GM19035 (cell line): ENCODE results near the gene PXDN.

ENCODE experiments used
- ATAC-seq: cut with Tn5 transposase; IDR thresholded peaks from one replicate; pipeline ENCODE4 v1.9.1; 2021; ENCODE audit not compliant: unreplicated experiment

The PXDN gene

DNA sequence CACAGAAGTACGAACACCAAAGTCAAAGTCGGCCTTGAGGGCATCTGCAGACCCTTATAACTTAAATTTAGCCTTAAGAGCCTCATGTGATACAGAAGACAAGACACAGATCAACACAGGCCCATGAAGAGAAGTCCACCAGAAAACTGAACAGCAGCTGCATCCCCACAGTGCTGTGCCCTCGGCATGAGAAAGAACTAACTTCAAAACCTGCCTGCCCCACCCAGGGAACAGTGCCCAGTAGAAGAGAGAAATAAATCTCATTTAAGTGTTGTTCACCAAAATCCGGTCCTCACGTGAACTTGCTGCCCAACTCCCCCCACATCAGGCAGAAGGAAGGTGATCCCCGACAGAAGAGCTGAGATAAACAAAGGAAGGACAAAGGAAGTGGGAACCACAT is 73.7 kb downstream of the PXDN start:
- ATAC-seq, result no peak

DNA sequence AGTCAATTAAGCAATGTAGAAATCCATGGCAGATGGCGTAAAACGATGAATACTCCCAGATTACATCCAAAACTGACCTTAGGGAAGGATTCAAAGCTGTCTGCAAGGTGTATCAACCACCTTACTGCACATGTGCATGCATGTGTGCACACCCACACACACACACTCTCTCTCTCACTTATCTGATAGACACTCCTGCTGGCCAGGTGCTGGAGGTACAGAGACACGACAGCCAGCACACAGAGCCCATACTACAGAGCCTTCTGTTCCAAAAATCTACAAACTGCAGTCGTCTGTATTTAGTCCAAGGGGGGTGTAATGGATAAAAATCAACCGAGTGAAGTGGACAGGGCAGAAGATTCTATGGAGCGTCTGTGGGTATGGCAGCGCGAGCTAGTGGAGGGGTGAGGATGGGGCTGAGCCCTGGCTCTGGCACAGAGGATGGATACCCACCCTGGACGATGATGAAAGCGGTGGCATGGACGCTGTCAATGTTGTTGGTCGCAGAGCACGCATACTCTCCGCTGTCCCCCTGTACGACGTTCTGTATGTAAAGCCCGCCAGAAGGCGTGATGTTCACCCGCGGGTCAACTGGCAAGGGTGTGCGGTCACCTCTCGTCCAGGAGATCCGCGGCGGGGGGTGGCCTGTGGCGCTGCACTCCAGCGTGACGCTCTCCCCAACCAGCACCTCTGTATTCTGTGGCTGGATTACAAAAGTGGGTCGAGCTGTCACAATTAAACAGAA is 78.4 kb downstream of the PXDN start:
- ATAC-seq, result no peak

DNA sequence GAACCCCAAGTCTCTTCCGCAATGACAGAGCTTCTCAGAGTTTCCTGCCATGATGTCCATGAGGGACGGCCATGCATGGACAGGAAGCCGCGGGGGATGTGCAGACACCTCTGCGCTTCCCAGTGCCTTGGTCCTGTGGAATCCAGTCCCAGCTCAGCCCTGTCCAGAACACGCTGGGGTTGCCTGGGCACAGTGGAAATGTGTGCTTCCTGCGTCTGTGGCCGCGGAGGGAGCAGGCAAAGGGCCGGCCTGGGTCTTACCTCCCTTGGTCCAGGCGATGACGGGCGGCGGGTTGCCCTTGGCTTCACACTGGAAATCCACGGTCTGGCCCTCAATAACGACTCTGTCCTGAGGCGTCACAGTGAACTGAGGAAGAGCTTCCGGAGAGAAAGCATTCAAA is 79.6 kb downstream of the PXDN start:
- no peak for ATAC-seq

DNA sequence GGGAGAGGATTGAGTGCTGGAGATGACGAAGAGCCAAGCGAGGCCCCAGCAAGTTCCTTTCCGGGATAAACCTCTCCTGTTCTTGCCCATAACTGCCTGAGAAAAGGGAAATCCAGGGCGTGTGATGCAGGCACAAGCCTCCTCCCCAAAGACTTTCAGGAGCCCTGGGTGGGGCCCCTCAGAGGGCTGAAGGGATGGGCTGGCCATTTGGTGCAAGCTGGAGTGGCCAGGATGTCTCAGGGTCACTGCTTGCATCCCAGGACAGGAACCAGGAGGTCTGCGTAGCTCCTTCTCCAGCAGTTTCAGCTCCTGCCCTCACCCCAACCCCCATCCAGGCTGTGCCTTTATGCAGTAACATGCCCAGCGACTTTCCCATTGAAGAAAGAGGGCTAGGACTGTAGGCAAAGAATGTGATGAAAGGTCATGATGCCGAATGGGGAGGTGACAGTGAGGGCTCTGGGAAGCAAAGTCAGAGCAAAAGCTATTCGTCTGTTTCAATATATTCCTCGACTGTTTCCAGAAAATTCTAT is 80.2 kb downstream of the PXDN start:
- no peak for ATAC-seq

DNA sequence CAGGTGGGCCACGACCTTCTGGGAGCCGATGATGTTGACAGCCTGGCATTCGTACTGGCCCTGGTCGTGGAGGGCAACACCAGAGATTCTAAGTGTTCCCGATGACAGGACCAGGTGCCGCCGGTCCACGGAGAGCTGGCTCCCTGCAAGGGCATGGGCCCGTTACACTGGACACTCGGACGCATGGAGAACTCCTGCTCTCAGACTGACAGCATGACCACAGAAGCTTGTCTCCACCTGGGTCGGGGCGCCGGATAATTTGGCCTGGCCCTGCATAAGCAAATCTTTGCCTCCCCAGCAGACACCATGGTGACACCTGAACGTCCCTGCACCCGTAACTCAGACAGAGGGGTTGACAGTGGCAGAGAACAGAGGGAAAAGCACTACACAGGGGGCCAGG is 80.7 kb downstream of the PXDN start:
- no peak for ATAC-seq

DNA sequence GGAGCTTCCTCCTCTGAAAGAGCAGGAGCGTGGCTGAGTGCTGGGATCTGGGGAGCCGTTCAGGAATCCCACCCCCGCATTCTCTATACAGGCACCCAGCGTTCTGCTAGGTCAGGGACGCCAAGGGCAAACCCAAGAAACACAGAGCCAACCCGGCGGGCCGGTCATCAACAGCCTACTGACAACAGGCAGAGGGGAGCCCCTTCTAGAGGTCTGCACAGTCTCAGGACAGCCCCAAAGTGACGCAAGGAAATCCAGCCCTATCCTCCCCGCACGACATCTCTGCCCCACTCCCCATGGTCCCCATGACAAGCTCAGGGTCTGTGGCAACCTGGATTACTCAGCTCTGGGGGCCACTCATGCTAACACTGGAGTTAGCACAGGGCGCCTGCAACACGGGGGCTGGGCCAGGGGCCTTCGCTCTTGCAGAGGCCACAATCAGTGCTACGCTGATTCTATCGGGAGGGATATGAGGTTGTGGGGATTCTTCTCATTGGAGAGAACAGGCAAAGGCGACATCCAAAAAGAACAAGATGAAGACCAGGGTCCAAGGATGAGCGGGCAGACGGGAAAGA is 81.6 kb downstream of the PXDN start:
- no peak for ATAC-seq

DNA sequence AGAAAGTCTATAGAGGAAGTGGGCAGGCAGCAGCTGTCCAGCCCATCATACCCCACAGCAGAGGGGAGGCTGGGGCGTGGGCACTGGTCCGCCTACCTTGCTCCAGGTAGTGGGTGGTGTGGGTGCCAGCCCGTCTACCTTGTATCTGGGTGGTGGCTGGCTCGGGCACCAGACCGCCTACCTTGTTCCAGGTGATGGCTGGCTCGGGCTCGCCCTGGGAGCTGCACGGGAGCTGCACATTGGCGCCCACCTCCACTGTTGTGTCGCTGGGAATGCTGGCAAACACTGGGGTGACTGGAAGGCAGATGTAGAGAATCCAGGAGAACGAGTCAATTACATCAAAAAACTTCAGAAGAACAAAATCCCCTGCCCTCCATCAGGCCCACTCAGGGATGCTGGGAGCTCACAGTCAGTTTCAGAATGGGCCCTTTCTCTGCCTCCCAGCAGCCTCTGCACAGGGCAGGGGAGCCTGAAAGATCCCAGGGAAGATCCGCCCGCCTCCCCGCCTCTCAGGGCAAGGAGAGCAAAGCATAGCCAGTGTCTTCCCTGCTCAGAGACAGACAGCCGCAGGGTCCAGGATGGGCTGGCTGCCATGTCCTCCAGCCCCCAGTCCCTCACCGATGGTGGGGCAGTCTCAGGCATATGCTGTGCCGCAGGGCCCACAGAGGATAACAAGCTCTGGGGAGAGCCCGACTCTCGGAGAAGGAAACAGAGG is 82.3 kb downstream of the PXDN start:
- ATAC-seq, result no peak

DNA sequence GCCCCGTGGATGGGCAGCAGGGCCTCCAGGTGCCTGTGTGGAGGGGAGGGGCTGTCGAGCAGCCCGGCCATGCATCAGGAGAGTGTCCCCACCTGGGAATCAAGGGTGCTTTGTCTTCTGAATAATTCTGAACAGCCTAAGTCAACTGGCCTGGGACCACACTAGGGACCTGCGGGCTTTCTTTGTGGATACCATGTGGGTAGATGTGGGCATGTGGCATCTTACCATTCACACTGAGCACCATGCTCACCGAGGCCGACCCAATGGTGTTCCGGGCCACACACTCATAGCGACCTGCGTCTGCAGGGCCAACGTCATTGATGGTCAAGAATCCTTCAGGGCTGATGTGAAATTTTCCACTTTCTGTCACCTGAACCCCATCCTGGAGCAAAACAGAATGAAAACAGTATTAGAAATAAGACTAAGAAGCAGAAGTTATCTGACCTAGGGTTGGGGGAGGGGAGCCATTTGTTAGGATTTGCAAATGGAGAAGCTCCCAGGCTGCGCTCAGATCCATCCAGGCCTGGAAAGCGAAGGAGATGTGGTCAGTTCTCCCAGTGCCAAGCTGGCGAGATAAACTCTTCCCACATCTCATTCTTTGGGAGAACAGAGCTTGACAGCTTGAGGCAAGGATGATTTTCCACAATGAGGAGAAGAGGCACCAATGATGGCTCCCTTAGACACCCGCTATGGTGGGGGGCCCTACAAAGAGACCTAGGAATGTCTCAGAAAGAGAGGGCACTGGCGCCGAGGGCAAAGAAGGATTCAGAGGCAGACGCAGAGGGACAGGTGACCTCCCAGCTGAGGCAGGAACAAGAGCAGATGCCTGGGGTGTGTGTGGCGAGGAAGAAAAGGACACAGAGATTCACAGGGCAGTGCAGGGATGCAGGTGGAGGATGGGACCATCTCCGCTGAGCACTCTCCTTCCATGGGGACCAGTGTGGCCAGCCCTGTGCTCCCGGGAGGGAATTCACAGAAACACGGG is 83.4 kb downstream of the PXDN start:
- ATAC-seq, result no peak

DNA sequence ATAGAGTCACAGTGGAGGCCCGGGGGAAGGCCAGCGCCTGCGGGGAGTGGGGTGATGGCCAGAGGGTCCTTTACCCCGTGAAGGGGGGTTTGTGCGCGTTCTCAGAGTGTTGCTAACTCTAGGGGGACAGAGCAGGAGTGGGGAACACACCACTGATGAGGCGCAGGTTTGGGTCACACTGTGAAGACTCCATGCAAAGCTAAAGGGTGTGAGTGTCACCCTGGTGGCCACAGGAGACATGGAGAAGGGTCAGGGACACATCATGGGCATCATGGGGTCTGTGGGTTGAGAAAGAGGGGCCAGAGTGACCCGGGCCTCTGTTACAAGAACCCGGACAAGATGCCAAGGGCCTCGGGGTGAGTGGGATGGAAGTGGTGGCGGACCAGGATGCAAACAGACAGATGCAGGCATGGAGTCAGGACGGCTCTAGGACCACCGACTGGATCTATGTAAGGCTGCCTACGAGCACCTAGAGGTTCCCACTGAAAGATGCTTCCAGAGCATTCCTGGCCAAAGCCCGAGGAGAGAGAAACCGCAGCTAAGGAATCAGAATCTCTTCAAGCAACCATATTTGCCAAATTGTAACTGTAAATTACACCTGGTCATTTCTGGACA is 84.3 kb downstream of the PXDN start:
- no peak for ATAC-seq

DNA sequence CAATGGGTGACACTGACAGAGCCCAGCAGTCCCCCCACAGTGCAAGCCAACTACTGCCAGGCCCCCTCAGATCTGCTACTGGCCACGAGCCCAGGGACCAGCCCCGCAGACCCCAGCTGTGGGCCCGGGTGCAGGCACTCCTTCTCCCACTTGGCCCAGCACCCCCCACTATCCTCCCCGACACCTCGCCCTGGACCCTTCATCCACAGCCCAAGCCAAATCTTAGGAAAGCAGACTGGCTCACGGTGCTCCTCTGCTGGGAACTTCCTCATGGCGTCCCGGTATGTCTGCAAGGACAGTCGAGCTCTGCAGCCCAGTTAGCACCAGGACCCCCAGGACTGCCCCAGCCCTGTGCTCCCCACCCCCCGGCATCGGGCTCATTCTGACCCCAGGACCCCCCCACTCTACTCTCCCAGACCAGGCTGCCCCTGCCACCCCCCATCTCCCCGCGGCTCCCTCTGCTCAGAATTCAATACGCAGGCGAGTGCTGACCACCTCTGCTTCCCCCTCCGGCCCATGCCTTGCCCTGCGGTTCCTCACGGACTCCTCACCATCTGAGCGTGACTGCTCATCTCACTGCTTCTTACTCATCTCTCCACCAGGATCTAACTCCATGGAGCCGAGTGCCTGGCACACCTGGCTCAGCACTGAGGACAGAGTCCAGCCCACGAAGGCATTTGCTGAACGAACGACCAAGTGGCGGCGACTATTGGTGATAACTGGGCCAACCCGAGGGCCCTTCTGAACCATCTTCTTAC is 85.7 kb downstream of the PXDN start:
- ATAC-seq, result no peak

DNA sequence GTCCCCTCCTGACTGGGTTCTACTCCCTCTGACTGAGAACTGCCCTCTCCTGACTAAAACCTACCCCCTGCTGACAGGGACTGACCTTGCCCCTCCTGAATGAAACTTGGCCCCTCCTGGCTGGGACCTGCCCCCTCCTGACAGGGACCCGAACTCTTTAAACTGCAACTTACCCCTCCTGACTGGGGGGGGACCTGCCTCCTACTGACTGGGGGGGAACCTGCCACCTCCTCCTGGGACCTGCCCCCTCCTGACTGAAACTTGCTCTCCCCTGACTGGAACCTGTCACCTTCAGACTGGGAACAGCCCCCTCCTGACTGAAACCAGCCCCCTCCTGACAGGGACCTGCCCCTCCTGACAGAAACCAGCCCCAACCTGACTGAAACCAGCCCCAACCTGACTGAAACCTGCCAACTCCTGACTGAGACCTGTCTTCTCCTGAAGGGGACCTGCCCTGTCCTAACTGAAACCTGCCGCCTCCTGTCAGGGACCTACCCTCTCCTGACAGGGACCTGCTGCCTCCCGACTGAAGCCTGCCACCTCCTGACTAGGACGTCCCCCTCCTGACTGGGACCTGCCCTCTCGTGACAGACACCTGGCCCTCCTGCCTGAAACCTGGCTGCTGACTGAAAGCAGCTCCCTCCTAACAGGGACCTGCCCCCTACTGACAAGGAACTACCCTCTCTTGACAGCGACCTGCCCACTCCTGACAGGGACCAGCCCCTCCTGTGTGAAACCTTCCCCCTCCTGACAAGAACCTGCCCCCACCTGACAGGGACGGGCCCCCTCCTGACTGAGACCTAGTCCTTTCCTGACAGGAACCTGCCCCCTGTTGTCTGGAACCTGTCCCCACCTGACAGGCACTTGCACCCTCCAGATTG is 87.1 kb downstream of the PXDN start:
- ATAC-seq, result no peak

DNA sequence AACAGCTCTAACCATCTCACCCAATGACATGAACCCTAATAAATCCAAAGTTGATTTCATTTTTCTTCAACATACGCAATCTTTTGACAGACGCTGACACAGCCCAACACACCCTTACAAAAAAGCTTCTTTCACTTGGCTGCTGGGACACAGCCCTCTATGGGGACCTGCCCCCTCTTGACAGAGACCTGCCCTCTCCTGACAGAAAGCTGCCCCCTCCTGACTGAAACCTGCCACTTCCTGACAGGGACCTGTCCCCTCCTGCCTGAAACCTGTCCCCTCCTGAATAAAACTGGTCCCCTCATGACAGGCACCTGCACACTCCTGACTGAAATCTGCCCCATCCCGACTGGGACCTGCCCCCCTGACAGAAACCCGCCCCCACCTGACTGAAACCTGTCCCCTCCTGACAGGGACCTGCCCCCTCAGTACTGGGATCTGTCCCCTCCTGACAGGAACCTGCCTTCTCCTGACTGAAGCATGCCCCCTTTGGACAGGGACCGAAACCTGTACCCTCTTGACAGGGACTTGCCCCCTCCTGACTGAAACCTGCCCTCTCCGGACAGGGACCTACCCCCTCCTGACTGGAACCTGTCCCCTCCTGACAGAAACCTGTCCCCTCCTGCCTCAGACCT is 87.9 kb downstream of the PXDN start:
- no peak for ATAC-seq

DNA sequence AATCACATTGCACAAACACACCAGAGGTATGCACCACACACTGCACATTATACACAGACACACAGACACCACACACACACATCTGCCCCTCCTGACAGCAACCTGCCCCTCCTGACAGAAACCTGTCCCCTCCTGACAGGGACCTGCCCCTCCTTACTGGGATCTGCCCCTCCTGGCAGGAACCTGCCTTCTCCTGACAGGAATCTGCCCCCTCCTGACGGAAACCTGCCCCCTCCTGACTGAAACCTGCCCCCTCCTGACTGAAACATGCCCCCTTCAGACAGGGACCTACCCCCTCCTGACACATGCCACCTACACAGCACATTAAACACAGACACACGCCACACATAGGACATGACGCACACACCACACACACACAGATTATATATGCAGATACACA is 88.9 kb downstream of the PXDN start:
- no peak for ATAC-seq

DNA sequence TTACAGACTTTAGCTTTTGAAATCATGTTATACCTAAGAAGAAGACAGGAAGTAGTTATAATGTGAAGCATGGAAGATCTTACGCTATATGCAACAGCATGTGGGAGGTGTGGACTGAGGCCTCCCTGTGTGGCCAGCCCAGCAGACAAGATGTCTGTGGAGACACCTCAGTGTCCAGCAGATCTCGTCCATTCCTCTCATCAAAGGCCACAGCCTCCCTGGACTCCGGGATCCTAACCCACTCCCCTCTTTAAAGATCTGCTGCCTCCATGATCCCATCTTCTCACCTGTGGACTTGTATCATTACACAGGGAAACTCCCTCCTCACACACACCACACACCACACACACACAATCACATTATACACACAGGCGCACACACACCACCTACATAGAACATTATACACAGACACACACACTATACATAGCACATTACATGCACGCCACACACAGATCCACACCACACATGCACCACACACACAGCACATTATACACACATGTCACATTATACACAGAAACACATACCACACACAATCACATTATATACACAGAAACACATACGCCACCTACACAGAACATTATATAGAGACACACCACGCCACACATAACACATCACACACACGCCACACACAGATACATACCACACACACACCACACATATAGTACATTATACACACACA is 89.5 kb downstream of the PXDN start:
- no peak for ATAC-seq

DNA sequence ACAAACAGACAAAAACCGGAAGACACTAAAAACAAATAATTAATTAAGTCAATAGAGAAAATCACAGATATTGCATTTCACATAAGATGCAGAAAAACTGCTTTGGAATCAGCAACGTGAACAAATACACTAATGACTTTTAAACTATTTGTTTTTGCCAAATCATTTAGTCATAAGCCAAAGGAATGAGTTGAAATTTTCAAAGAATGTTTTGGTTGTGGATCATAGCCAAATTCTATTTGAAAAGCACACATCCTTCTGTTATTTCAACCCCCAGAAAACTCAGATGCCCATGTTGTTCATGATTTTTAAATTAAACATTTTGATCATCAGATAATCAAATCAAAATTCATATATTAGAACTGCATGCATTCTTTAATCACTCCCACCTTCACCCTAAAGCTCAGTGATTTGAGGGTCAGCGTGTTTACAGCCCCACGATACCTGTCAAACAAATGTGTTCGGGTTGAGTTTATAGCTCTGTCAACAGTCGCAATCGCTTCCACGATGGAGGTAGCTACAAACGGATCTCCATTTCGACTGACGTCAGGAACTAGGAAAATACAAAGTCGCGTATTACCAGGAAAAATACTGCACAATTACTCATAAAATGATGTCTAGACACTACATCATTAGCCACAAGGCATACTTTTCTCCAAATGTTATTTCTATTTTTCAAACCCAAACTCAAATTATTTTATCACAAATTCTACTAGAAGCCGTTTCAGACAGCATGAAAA is 90.2 kb downstream of the PXDN start:
- no peak for ATAC-seq

DNA sequence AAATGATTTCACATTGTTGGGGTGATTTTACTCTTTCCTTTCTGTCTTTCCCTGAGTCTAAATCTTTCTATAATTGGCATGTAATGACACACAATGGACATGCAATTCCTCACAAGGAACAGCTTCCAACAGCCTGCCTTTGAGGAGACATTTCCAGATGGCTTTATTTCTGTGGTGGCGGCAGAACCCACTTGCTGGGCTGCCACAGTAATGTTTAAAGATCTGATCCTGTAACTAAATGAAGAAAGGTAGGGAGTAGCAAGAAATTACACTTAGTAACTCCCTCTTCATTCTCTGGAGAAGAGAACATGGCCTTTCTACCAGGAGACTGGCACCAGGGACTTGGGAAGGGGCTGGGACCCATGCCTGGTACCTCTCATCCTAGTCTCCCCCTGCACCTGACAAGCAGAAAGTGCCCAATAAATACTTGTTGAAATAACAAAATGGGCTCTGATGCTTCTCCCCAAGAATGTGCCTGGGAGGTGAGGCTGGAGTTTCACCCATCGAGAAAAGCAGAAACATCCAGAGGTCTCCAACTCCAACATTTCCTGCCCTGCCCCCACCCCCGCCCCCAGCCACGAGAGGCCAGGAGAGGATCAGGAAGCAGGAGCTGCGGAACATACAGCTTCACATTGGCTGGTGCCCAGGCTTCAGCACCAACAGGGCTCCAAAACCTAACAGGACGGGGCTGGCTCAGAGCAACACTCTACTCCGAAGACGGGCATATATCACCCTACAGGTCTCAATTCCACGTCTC is 92.1 kb downstream of the PXDN start:
- ATAC-seq, result no peak
